K562 (cell line): ENCODE measurements around the gene FAM117B. TPM values are rescaled to one million over a fixed set of nuclear protein-coding genes. Genes with fewer than 3 reads are reported as not detected.

Experiments used
- ATAC-seq: fragments of 200-7000 bp; cut with Tn5 transposase; 3 replicates; pipeline ENCODE4 v1.9.1; 2020; ENCODE audit warnings: moderate library complexity
- BruUV-seq: library from RNA; stranded (reverse); fragments of 400-500 nt; replicated peaks from 2 replicates; lab custom pipeline; 2021; lab: Mats Ljungman, UMichigan
- CTCF ChIA-PET: fragments of 300-600 bp; formaldehyde crosslinking; extraction: SDS; loops from one replicate; lab custom pipeline; 2021; ENCODE audit warnings: low intra/inter-chr PET ratio; lab: Yijun Ruan, JAX
- POLR2A ChIA-PET: fragments of 300-600, 350-650 bp; sonication (Branson Sonifier 250); formaldehyde crosslinking; extraction: SDS; loops from one replicate; lab custom pipeline; 2021; ENCODE audit warnings: antibody characterized with exemption, inconsistent platforms; lab: Yijun Ruan, JAX
- DNase-seq, 4 experiments: peaks; one replicate each; pipeline versions ENCODE4 v3.0.0 to v3.0.0-alpha.2; 2011 to 2018; ENCODE audit warnings: low spot score in 3 of 4, mixed read lengths in 3 of 4; ENCODE audit errors: extremely low read depth in 1 of 4
- FAIRE-seq: peaks from 2 replicates; lab custom pipeline; 2011; peaks lifted over from hg19 to GRCh38; lab: Jason Lieb, UNC
- H2AFZ ChIP-seq: 2 replicates; pipeline ENCODE4 v1.6.0; 2011; ENCODE audit warnings: low read depth, low read length, control low read depth, inconsistent platforms
- H3K27ac ChIP-seq: fragments of 200-600 bp; 3 replicates; pipeline ENCODE4 v1.8.0; 2011; ENCODE audit warnings: low read depth, mild to moderate bottlenecking, control low read depth, inconsistent platforms, low read length, moderate library complexity, mixed read lengths; ENCODE audit errors: extremely low read depth
- H3K27me3 ChIP-seq, 2 experiments: fragments of 300-600 bp in 1 of 2; 2 replicates in 1 of 2; 3 replicates in 1 of 2; pipeline versions ENCODE4 v1.6.0 to v1.8.0; 2011; ENCODE audit warnings: inconsistent platforms in 2 of 2, low read length in 2 of 2, mild to moderate bottlenecking in 1 of 2, mixed read lengths in 1 of 2, moderate library complexity in 1 of 2; ENCODE audit not compliant: control insufficient read depth in 2 of 2, insufficient read depth in 2 of 2
- H3K36me3 ChIP-seq: fragments of 300-600 bp; 3 replicates; pipeline ENCODE4 v1.8.0; 2011; ENCODE audit warnings: mild to moderate bottlenecking, low read length, inconsistent platforms; ENCODE audit not compliant: control insufficient read depth, insufficient read depth
- H3K4me1 ChIP-seq, 2 experiments: fragments of 200-600 bp in 1 of 2; replicated peaks in 1 of 2; 2 replicates in 1 of 2; 3 replicates in 1 of 2; pipeline versions ENCODE4 v1.5.1 to v1.8.0; 2011; ENCODE audit warnings: inconsistent platforms in 2 of 2, low read length in 2 of 2, mild to moderate bottlenecking in 1 of 2, mixed read lengths in 1 of 2, moderate library complexity in 1 of 2; ENCODE audit not compliant: control insufficient read depth in 2 of 2, insufficient read depth in 2 of 2
- H3K4me2 ChIP-seq: 2 replicates; pipeline ENCODE4 v1.6.1; 2011; ENCODE audit warnings: low read length, control low read depth, inconsistent platforms, mixed read lengths; ENCODE audit not compliant: insufficient read depth
- H3K4me3 ChIP-seq: fragments of 200-600 bp; sonication (generic), shearing (Covaris generic); 2 replicates; pipeline ENCODE4 v1.5.1; 2016; ENCODE audit warnings: control low read depth, inconsistent platforms
- H3K79me2 ChIP-seq: fragments of 200-600 bp; 3 replicates; pipeline ENCODE4 v1.8.0; 2011; ENCODE audit warnings: low read length, inconsistent platforms; ENCODE audit not compliant: control insufficient read depth, insufficient read depth
- H3K9ac ChIP-seq, 2 experiments: 2 replicates each; pipeline versions ENCODE4 v1.6.0 to v1.6.1; 2011; ENCODE audit warnings: low read depth in 2 of 2, low read length in 2 of 2, control low read depth in 1 of 2, inconsistent platforms in 1 of 2, mild to moderate bottlenecking in 1 of 2, mixed read lengths in 1 of 2; ENCODE audit not compliant: insufficient read depth in 1 of 2
- H3K9me1 ChIP-seq: one replicate; pipeline ENCODE4 v1.6.0; 2011; ENCODE audit warnings: inconsistent platforms, mild to moderate bottlenecking, low read length, moderate library complexity; ENCODE audit not compliant: control insufficient read depth, insufficient read depth
- H3K9me3 ChIP-seq: replicated peaks from 2 replicates; pipeline ENCODE4 v1.5.1; 2011; ENCODE audit warnings: low read depth, low read length, inconsistent platforms; ENCODE audit not compliant: control insufficient read depth, insufficient read depth
- H4K20me1 ChIP-seq: replicated peaks from 2 replicates; pipeline ENCODE4 v1.6.1; 2011; ENCODE audit warnings: low read length, inconsistent platforms, mixed read lengths; ENCODE audit not compliant: control insufficient read depth, insufficient read depth
- ARNT ChIP-seq, 2 experiments: fragments of 450-650 bp; IDR thresholded peaks; 2 replicates each; pipeline ENCODE4 v1.6.1; 2016; ENCODE audit warnings: mild to moderate bottlenecking in 1 of 2
- HDGF ChIP-seq: fragments of 450-650 bp; IDR thresholded peaks from 2 replicates; pipeline ENCODE4 v1.6.1; 2016
- HLTF ChIP-seq: fragments of 450-650 bp; IDR thresholded peaks from 2 replicates; pipeline ENCODE4 v1.6.1; 2016
- NEUROD1 ChIP-seq: fragments of 150-350 bp; IDR thresholded peaks from 2 replicates; pipeline ENCODE4 v1.6.1; 2014; ENCODE audit warnings: borderline replicate concordance, low read length, low read depth; ENCODE audit not compliant: partially characterized antibody
- NR2C2 ChIP-seq, 2 experiments: fragments of 200-800 bp in 1 of 2; sonication (Bioruptor generic) in 1 of 2; sonication (generic) in 1 of 2; formaldehyde crosslinking in 1 of 2; IDR thresholded peaks; 2 replicates each; pipeline versions ENCODE4 v1.6.1 to v1.8.0; 2016 to 2022; ENCODE audit warnings: mild to moderate bottlenecking in 1 of 2, missing compliant biosample characterization in 1 of 2, missing genetic modification characterization in 1 of 2, missing genetic modification reagents in 1 of 2
- PHB ChIP-seq: fragments of 250-450 bp; sonication (Bioruptor Pico); IDR thresholded peaks from 2 replicates; pipeline ENCODE4 v1.5.0; 2021
- ZHX1 ChIP-seq: fragments of 150-350 bp; conservative IDR thresholded peaks from 2 replicates; pipeline ENCODE4 v1.6.1; 2014; ENCODE audit warnings: low read length
- WGBS: fragments of 100-300 bp; shearing (Covaris generic); methylation state at CpG from one replicate; pipeline ENCODE4 v1.1.6; 2016; ENCODE audit warnings: low coverage, mixed read lengths; ENCODE audit not compliant: insufficient coverage; ENCODE audit errors: missing lambda C conversion rate; 5-methylcytosine and 5-hydroxymethylcytosine counted together
- in situ Hi-C: fragments of 300-500 bp; cut with MboI; formaldehyde crosslinking; loops from 4 replicates; pipeline ENCODE4 v1.15.0; 2018; ENCODE audit warnings: inconsistent platforms, mixed read lengths
- intact Hi-C: fragments of 100-400 bp; cut with micrococcal nuclease; formaldehyde crosslinking; loops from 2 replicates; pipeline ENCODE4 v1.14.2; 2022
- polyA plus RNA-seq, 8 experiments: library from polyadenylated mRNA; depleted of rRNA in 4 of 8; stranded (reverse) in 5 of 8; unstranded in 3 of 8; fragments of >200 nt; fragmentation: Nextera tagmentation in 2 of 8; fragmentation: Illumina TruSeq in 1 of 8; extraction: Ambion mirVana in 2 of 8; extraction: Trizol in 1 of 8; gene quantifications; 2 replicates each; pipeline versions ENCODE4 v1.2.1 to v1.2.3, GENCODE V29; 2011 to 2014; ENCODE audit warnings: inconsistent platforms in 1 of 8, missing spikeins in 1 of 8
- total RNA-seq, 7 experiments: library from RNA; depleted of rRNA in 6 of 7; stranded (reverse); fragments of >200 nt in 6 of 7; fragmentation: Illumina TruSeq in 2 of 7; extraction: Trizol in 2 of 7; gene quantifications; 2 replicates each; pipeline versions ENCODE4 v1.2.1 to v1.2.3, GENCODE V29; 2011 to 2021; ENCODE audit warnings: low replicate concordance in 1 of 7
- TF ChIP-seq, protein P1 (sequence below): fragments of 450-650 bp; IDR thresholded peaks from 2 replicates; pipeline ENCODE4 v1.6.1; 2016; ENCODE audit warnings: missing biosample characterization, missing genetic modification characterization
- TF ChIP-seq, protein P2 (sequence below): fragments of 450-650 bp; IDR thresholded peaks from 2 replicates; pipeline ENCODE4 v1.6.1; 2017; ENCODE audit warnings: mild to moderate bottlenecking, moderate library complexity

FAM117B gene
- total and polyA plus RNA-seq, 9 of the 15 experiments (the other 6 are each of a cell fraction or from before 2014, with no cell fraction given), result 1.6 to 5.2 (median 2.6) TPM

- POLR2A ChIA-PET, result no interaction called here
- intact Hi-C loops, result no loop called here
- WGBS, result 88% methylated on average over 4 of the region's 4 CpGs
Observed at GRCh38 chr2:202762556-202762955, 127.8 kb downstream of the FAM117B start.

More at GRCh38 chr2:202762556-202762955, 127.8 kb downstream of the FAM117B start:
- Histone ChIP-seq H3K4me3 (no peak overlapping the region), H3K4me1 (no peaks in the 10 kb centered on the region), H3K9ac (no peak overlapping the region), H3K4me2 (no peak overlapping the region), H3K9me3 (no peaks in the 10 kb centered on the region), H4K20me1 (no peaks in the 10 kb centered on the region), H3K9me1 (no peaks in the 10 kb centered on the region), H2AFZ (no peak overlapping the region), H3K27ac (no peak overlapping the region), H3K36me3 (peaks cover 18% of the 10 kb centered on the region; the same call in 2 of the 3 replicates), H3K27me3 (no peaks in the 10 kb centered on the region), H3K79me2 (no peaks in the 10 kb centered on the region)
- BruUV-seq, result no TSS peak
- CTCF ChIA-PET, result no interaction called here
- ATAC-seq (no peak), FAIRE-seq (no peak), DNase-seq (no peak)
- in situ Hi-C loops, result no loop called here
- no peak for TF ChIP-seq HLTF
- no peak for TF ChIP-seq NEUROD1
- no peak for TF ChIP-seq ARNT (IDR thresholded peaks at IDR 0.05)
- TF ChIP-seq PHB, result no peak
- TF ChIP-seq HDGF, result no peak
- TF ChIP-seq ZHX1, result no peak
- no peak for TF ChIP-seq NR2C2 (CRISPR knock-in tag; IDR thresholded peaks at IDR 0.05)
- no peak for TF ChIP-seq NR2C2 (tag; IDR thresholded peaks at IDR 0.05)
- TF ChIP-seq, protein P1, sequence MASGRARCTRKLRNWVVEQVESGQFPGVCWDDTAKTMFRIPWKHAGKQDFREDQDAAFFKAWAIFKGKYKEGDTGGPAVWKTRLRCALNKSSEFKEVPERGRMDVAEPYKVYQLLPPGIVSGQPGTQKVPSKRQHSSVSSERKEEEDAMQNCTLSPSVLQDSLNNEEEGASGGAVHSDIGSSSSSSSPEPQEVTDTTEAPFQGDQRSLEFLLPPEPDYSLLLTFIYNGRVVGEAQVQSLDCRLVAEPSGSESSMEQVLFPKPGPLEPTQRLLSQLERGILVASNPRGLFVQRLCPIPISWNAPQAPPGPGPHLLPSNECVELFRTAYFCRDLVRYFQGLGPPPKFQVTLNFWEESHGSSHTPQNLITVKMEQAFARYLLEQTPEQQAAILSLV, result no peak
- TF ChIP-seq, protein P2, sequence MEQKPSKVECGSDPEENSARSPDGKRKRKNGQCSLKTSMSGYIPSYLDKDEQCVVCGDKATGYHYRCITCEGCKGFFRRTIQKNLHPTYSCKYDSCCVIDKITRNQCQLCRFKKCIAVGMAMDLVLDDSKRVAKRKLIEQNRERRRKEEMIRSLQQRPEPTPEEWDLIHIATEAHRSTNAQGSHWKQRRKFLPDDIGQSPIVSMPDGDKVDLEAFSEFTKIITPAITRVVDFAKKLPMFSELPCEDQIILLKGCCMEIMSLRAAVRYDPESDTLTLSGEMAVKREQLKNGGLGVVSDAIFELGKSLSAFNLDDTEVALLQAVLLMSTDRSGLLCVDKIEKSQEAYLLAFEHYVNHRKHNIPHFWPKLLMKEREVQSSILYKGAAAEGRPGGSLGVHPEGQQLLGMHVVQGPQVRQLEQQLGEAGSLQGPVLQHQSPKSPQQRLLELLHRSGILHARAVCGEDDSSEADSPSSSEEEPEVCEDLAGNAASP, result no peak
